SK-MEL-5 (cell line): ENCODE results near the gene AQP5. TPM values are rescaled to one million over a fixed set of nuclear protein-coding genes. Genes with fewer than 3 reads are reported as not detected.

Experiments
- DNase-seq: peaks from one replicate; pipeline ENCODE4 v3.0.0-alpha.2; 2016; ENCODE audit warnings: low read depth, low spot score
- in situ Hi-C: cut with HindIII; loops from 2 replicates; pipeline ENCODE4 v1.10.0; 2016; ENCODE audit warnings: low sequenced_read_pairs, high pct_unique_total_duplicates, low pct_unique_long_range_greater_than_20kb
- polyA plus RNA-seq, 2 experiments: library from polyadenylated mRNA; depleted of rRNA; stranded (reverse); fragments of >200 nt; gene quantifications; 2 replicates each; pipeline ENCODE4 v1.2.3, GENCODE V29; 2015
- total RNA-seq: library from RNA; depleted of rRNA; stranded (reverse); fragments of >200 nt; shearing (Covaris generic); gene quantifications from 2 replicates; pipeline ENCODE4 v1.2.3, GENCODE V29; 2014; rRNA removed

AQP5 gene
- not detected in 2 replicates for total RNA-seq
- not detected in 2 replicates for polyA plus RNA-seq (2015; cell fraction: cytosol; rRNA removed)
- polyA plus RNA-seq (2015; cell fraction: nucleus; rRNA removed): not detected in 2 replicates

- in situ Hi-C loops: no loop called here
These were observed at the start of gene AQP5 for GRCh38 chr12:49961111-49961922. TSS of gene AQP5 (plus strand) at chr12:49961872. CDS start at chr12:49962018, 146 bp downstream.

GRCh38 chr12:49912345-49913255 lies 49.1 kb upstream of the AQP5 start:
- no peak for DNase-seq
- in situ Hi-C loops: no loop called here

More at GRCh38 chr12:49961111-49961922, at the start of gene AQP5:
- DNase-seq: no peak

GRCh38 chr12:49916129-49916919 lies 45.3 kb upstream of the AQP5 start:
- peak; percentile 13 for DNase-seq
- in situ Hi-C loops: no loop called here

GRCh38 chr12:49917166-49917787 lies 44.4 kb upstream of the AQP5 start:
- no peak for DNase-seq
- in situ Hi-C loops: no loop called here

GRCh38 chr12:49917788-49918173 lies 43.9 kb upstream of the AQP5 start:
- in situ Hi-C loops: no loop called here
- DNase-seq: no peak

GRCh38 chr12:49920241-49920914 lies 41.3 kb upstream of the AQP5 start:
- in situ Hi-C loops: no loop called here
- DNase-seq: no peak

- DNase-seq: no peak
- in situ Hi-C loops: no loop called here
These were observed 40.8 kb upstream of the AQP5 start for GRCh38 chr12:49920915-49921286.

- no peak for DNase-seq
- in situ Hi-C loops: no loop called here
These were observed 40.4 kb upstream of the AQP5 start for GRCh38 chr12:49921299-49921698.

GRCh38 chr12:49921936-49922335 lies 39.7 kb upstream of the AQP5 start:
- in situ Hi-C loops: no loop called here
- no peak for DNase-seq

GRCh38 chr12:49922349-49923034 lies 39.2 kb upstream of the AQP5 start:
- DNase-seq: no peak
- in situ Hi-C loops: no loop called here

- in situ Hi-C loops: no loop called here
- DNase-seq: no peak
These were observed 38.5 kb upstream of the AQP5 start for GRCh38 chr12:49923035-49923644.

GRCh38 chr12:49923880-49924556 lies 37.7 kb upstream of the AQP5 start:
- in situ Hi-C loops: no loop called here
- DNase-seq: no peak

GRCh38 chr12:49924628-49925246 lies 36.9 kb upstream of the AQP5 start:
- in situ Hi-C loops: no loop called here
- no peak for DNase-seq

- in situ Hi-C loops: no loop called here
- DNase-seq: no peak
These were observed 36.1 kb upstream of the AQP5 start for GRCh38 chr12:49925433-49926204.
